SK-N-SH treated with all-trans-retinoic acid at 6 μM for 48 hours (cell line): ENCODE data around the gene HOXA6.

Experiments
- OSR1 ChIP-seq: fragments of 250-450 bp; sonication (Bioruptor Pico); IDR thresholded peaks from 2 replicates; pipeline ENCODE4 v1.8.0; 2022; ENCODE audit warnings: moderate library complexity, mild to moderate bottlenecking, inconsistent platforms
- POU6F1 ChIP-seq: fragments of 250-450 bp; sonication (Bioruptor Pico); IDR thresholded peaks from 2 replicates; pipeline ENCODE4 v1.8.0; 2021; ENCODE audit warnings: low read depth, mild to moderate bottlenecking, moderate library complexity, borderline replicate concordance
- RARB ChIP-seq: fragments of 250-450 bp; sonication (Bioruptor Pico); IDR thresholded peaks from 2 replicates; pipeline ENCODE4 v1.8.0; 2021; ENCODE audit warnings: mild to moderate bottlenecking, moderate library complexity
- TCF4 ChIP-seq: fragments of 250-450 bp; sonication (Bioruptor Pico); IDR thresholded peaks from 2 replicates; pipeline ENCODE4 v1.8.0; 2021; ENCODE audit warnings: mild to moderate bottlenecking, moderate library complexity, borderline replicate concordance
- ZFP3 ChIP-seq: fragments of 250-450 bp; sonication (Bioruptor Pico); IDR thresholded peaks from 2 replicates; pipeline ENCODE4 v1.5.0; 2020; ENCODE audit warnings: mild to moderate bottlenecking, moderate library complexity
- ZFP30 ChIP-seq: fragments of 450-650 bp; formaldehyde crosslinking; IDR thresholded peaks from 2 replicates; pipeline ENCODE4 v1.5.0; 2022; ENCODE audit warnings: mild to moderate bottlenecking, moderate library complexity
- ZNF565 ChIP-seq: fragments of 450-650 bp; formaldehyde crosslinking; conservative IDR thresholded peaks from 2 replicates; pipeline ENCODE4 v1.5.0; 2020; ENCODE audit warnings: low read depth, mild to moderate bottlenecking, moderate library complexity
- ZNF70 ChIP-seq: fragments of 450-650 bp; formaldehyde crosslinking; IDR thresholded peaks from 2 replicates; pipeline ENCODE4 v1.5.0; 2020; ENCODE audit warnings: mild to moderate bottlenecking, moderate library complexity
- TF ChIP-seq, protein P1 (sequence below): fragments of 250-450 bp; sonication (Bioruptor Pico); IDR thresholded peaks from 2 replicates; pipeline ENCODE4 v1.8.0; 2020; ENCODE audit warnings: mild to moderate bottlenecking, moderate library complexity, borderline replicate concordance
- TF ChIP-seq, protein P2 (sequence below): fragments of 250-450 bp; sonication (Bioruptor Pico); IDR thresholded peaks from 2 replicates; pipeline ENCODE4 v1.5.1; 2020; ENCODE audit warnings: low read depth, mild to moderate bottlenecking, moderate library complexity

DNA sequence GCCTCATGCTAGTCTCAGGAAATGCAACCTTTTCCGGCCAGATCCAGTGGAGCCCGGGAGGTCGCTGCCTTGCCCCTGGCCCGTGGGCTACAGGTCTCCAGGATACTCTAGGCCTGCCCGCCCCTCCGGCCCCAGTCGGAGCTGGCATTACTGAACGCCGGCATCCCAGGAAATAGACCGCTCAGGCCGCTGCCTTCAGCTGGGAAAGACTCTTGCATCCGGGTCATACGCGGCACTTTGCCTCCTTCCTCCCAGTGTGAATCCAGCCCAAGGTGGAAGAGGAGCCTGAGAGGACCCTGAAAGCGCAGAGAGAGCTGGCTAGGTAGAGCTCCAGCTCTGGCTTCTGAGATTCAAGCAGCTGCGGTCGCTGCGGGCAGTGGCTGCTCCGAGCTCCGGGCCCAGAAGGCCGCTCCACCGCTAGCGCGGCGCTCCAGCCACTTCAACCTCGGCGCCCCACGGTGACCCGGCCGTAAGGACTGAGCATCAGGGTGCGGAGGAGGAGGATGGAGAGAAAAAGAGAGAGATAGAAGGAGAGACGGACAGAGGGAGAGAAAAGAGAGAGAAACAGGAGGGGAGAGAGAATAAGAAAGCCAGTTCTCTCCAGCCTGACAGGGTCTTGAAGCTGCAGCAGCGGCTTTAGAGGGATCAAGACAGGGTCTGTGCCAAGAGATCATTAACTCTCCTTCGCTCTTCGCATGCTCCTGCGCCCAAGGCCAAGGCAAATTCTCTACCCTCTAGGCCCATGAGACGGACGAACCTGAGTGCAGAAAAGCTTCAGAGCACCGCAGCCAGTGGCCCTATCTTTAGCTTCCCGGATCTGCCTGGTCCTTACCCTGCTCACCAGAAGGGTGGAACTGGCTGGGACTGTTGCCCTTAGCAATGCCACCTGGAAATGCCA lies 28.3 kb upstream of the HOXA6 start:
- no peak for TF ChIP-seq ZFP30
- TF ChIP-seq RARB, result no peak
- TF ChIP-seq, protein P1, sequence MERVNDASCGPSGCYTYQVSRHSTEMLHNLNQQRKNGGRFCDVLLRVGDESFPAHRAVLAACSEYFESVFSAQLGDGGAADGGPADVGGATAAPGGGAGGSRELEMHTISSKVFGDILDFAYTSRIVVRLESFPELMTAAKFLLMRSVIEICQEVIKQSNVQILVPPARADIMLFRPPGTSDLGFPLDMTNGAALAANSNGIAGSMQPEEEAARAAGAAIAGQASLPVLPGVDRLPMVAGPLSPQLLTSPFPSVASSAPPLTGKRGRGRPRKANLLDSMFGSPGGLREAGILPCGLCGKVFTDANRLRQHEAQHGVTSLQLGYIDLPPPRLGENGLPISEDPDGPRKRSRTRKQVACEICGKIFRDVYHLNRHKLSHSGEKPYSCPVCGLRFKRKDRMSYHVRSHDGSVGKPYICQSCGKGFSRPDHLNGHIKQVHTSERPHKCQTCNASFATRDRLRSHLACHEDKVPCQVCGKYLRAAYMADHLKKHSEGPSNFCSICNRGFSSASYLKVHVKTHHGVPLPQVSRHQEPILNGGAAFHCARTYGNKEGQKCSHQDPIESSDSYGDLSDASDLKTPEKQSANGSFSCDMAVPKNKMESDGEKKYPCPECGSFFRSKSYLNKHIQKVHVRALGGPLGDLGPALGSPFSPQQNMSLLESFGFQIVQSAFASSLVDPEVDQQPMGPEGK (CRISPR knock-in tag), result no peak
- TF ChIP-seq ZNF70, result no peak
- no peak for TF ChIP-seq POU6F1 (CRISPR knock-in tag)
- TF ChIP-seq, protein P2, sequence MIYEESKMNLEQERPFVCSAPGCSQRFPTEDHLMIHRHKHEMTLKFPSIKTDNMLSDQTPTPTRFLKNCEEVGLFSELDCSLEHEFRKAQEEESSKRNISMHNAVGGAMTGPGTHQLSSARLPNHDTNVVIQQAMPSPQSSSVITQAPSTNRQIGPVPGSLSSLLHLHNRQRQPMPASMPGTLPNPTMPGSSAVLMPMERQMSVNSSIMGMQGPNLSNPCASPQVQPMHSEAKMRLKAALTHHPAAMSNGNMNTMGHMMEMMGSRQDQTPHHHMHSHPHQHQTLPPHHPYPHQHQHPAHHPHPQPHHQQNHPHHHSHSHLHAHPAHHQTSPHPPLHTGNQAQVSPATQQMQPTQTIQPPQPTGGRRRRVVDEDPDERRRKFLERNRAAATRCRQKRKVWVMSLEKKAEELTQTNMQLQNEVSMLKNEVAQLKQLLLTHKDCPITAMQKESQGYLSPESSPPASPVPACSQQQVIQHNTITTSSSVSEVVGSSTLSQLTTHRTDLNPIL (CRISPR knock-in tag), result no peak
- TF ChIP-seq ZFP3 (CRISPR knock-in tag), result no peak
- no peak for TF ChIP-seq ZNF565 (CRISPR knock-in tag)
- TF ChIP-seq TCF4 (CRISPR knock-in tag), result no peak
- no peak for TF ChIP-seq OSR1 (CRISPR knock-in tag)
